ENCODE results near the gene KCNQ4. TPM values are rescaled to one million over a fixed set of nuclear protein-coding genes. Genes with fewer than 3 reads are reported as not detected.

Gene KCNQ4
- total and polyA plus RNA-seq, 2 donors (not counting 3 experiments of a cell fraction or from before 2014, with no cell fraction given), result 0.06 to 0.07 TPM

GRCh38 chr1:40824591-40825434 is 41.2 kb downstream of the KCNQ4 start:
- Histone ChIP-seq H4K20me1 (replicated peaks; ENCODE audit: control insufficient read depth, extremely low read depth, insufficient read depth, low read length) (no peaks in the 10 kb centered on the region), H3K4me2 (ENCODE audit: insufficient read depth, low read length) (no peak overlapping the region), H3K9me1 (replicated peaks; ENCODE audit: control insufficient read depth, extremely low read depth, insufficient read depth, low read length) (no peaks in the 10 kb centered on the region), H3K79me2 (ENCODE audit: control insufficient read depth, insufficient read depth, low read length) (no peaks in the 10 kb centered on the region), H3K9ac (replicated peaks; ENCODE audit: extremely low read depth, insufficient read depth, low read length) (no peak overlapping the region), H3K36me3 (ENCODE audit: control insufficient read depth in 2 of 2, extremely low read depth in 1 of 2, insufficient read depth in 2 of 2, low read length in 2 of 2) (no peaks in the 10 kb centered on the region), H2AFZ (ENCODE audit: low read depth, low read length) (no peak overlapping the region), H3K27me3 (ENCODE audit: control insufficient read depth in 2 of 2, insufficient read depth in 2 of 2, low read length in 2 of 2) (peaks cover 0 to 4% of the 10 kb centered on the region in 2 experiments), H3K9me3 (replicated peaks; ENCODE audit: control insufficient read depth, insufficient read depth, low read length) (no peaks in the 10 kb centered on the region), H3K4me1 (ENCODE audit: control insufficient read depth, extremely low read depth, insufficient read depth, low read length) (no peaks in the 10 kb centered on the region), H3K4me3 (replicated peaks in 1 of 3; ENCODE audit: insufficient read depth in 1 of 3, low read depth in 1 of 3, low read length in 3 of 3) (no peak overlapping the region), H3K27ac (ENCODE audit: insufficient read depth, low read depth, low read length) (no peak overlapping the region)
- no peak for DNase-seq (ENCODE audit: low read depth, low spot score)
- FAIRE-seq, result no peak
- no peak for TF ChIP-seq EZH2 (IDR thresholded peaks at IDR 0.05; ENCODE audit: borderline replicate concordance, low read depth, low read length, severe bottlenecking)
- TF ChIP-seq CTCF (IDR thresholded peaks at IDR 0.05; ENCODE audit: extremely low read depth in 1 of 2, insufficient read depth in 1 of 2, low read depth in 1 of 2, low read length in 2 of 2), result no peak
- TF ChIP-seq POLR2A (IDR thresholded peaks at IDR 0.05; ENCODE audit: low read depth, low read length), result no peak
- TF ChIP-seq MAX (IDR thresholded peaks at IDR 0.05; ENCODE audit: insufficient read depth, insufficient read length), result no peak
- no peak for TF ChIP-seq FOS (IDR thresholded peaks at IDR 0.05; ENCODE audit: borderline replicate concordance, insufficient read depth, low read length)
- no peak for TF ChIP-seq JUN (IDR thresholded peaks at IDR 0.05; ENCODE audit: borderline replicate concordance, insufficient read depth, insufficient read length, low read depth)
- no peak for TF ChIP-seq GATA2 (IDR thresholded peaks at IDR 0.05; ENCODE audit: insufficient read depth, insufficient read length, low read depth, low read length)
- TF ChIP-seq POLR2AphosphoS5 (IDR thresholded peaks at IDR 0.05; ENCODE audit: insufficient read depth, low read depth, low read length), result no peak
- no peak for TF ChIP-seq MYC (IDR thresholded peaks at IDR 0.05; ENCODE audit: low read depth, low read length)
- ChIA-PET POLR2A (interaction anchor here (0.5 kb wide), 1 partner anchor 45 kb away, joined by 8 read pairs; no protein-coding TSS in a partner anchor), CTCF (interaction anchor here (1.9 kb wide), 1 partner anchor 9 kb away, joined by 5 read pairs; no protein-coding TSS in a partner anchor)
- no TSS peak for BruUV-seq (replicated peaks)
- intact Hi-C loops (cut with micrococcal nuclease) (no loop called here), dilution Hi-C loops (cut with MboI; ENCODE audit: extremely low pct_ligation_motif_present, low sequenced_read_pairs) (no loop called here)
